HG02938 (cell line): Measurements from ENCODE around the gene HTR3A.
"Not testable (repeated sequence)": the region's sequence is repeated elsewhere in the genome, so short reads cannot be mapped to it uniquely, and the experiment has no call there.

Experiments used
- ATAC-seq: cut with Tn5 transposase; IDR thresholded peaks from one replicate; pipeline ENCODE4 v1.9.1; 2021; ENCODE audit warnings: mild to moderate bottlenecking, moderate library complexity; ENCODE audit not compliant: unreplicated experiment

Gene HTR3A

GRCh38 chr11:113974741-113975470 is at the start of gene HTR3A:
Gene HTR3A (plus strand): TSS chr11:113975108. CDS start chr11:113975326, 218 bp downstream.
- ATAC-seq, result no peak

GRCh38 chr11:113926273-113927197 is 48.4 kb upstream of the HTR3A start:
- no peak for ATAC-seq

- ATAC-seq, result no peak
Observed at GRCh38 chr11:113928311-113928710, 46.6 kb upstream of the HTR3A start.

GRCh38 chr11:113932788-113933187 is 42.1 kb upstream of the HTR3A start:
- no peak for ATAC-seq

- ATAC-seq, result not testable (repeated sequence)
Observed at GRCh38 chr11:113934193-113934592, 40.7 kb upstream of the HTR3A start.

GRCh38 chr11:113934761-113935160 is 40.1 kb upstream of the HTR3A start:
- ATAC-seq, result no peak

- ATAC-seq, result no peak
Observed at GRCh38 chr11:113935858-113936257, 39.0 kb upstream of the HTR3A start.

- ATAC-seq, result no peak
Observed at GRCh38 chr11:113937918-113938317, 37.0 kb upstream of the HTR3A start.

- ATAC-seq, result no peak
Observed at GRCh38 chr11:113942256-113942655, 32.7 kb upstream of the HTR3A start.

GRCh38 chr11:113946162-113946561 is 28.7 kb upstream of the HTR3A start:
- not testable (repeated sequence) for ATAC-seq

GRCh38 chr11:113947994-113948393 is 26.9 kb upstream of the HTR3A start:
- ATAC-seq, result no peak

GRCh38 chr11:113949891-113950290 is 25.0 kb upstream of the HTR3A start:
- no peak for ATAC-seq

GRCh38 chr11:113951537-113951936 is 23.4 kb upstream of the HTR3A start:
- ATAC-seq, result no peak

GRCh38 chr11:113952070-113952469 is 22.8 kb upstream of the HTR3A start:
- no peak for ATAC-seq

GRCh38 chr11:113952588-113952987 is 22.3 kb upstream of the HTR3A start:
- no peak for ATAC-seq

- ATAC-seq, result no peak
Observed at GRCh38 chr11:113954235-113954634, 20.7 kb upstream of the HTR3A start.

- no peak for ATAC-seq
Observed at GRCh38 chr11:113956986-113957385, 17.9 kb upstream of the HTR3A start.

- no peak for ATAC-seq
Observed at GRCh38 chr11:113960702-113961330, 14.1 kb upstream of the HTR3A start.

GRCh38 chr11:113967361-113967760 is 7.5 kb upstream of the HTR3A start:
- no peak for ATAC-seq

GRCh38 chr11:113971506-113972195 is 3.3 kb upstream of the HTR3A start:
- no peak for ATAC-seq

GRCh38 chr11:113977071-113977490 is 2.2 kb downstream of the HTR3A start:
- no peak for ATAC-seq
